HG02763 (cell line): ENCODE data around the gene ABR.
A peak's percentile ranks its signal among the peaks of the same experiment; 100 is the strongest.
"Not testable (repeated sequence)": the region's sequence is repeated elsewhere in the genome, so short reads cannot be mapped to it uniquely, and the experiment has no call there.

Source experiments
- ATAC-seq: cut with Tn5 transposase; IDR thresholded peaks from one replicate; pipeline ENCODE4 v1.9.1; 2021; ENCODE audit warnings: mild to moderate bottlenecking, moderate library complexity; ENCODE audit not compliant: unreplicated experiment

The ABR gene

GRCh38 chr17:1123393-1123831, 56.4 kb downstream of the ABR start:
- no peak for ATAC-seq

DNA sequence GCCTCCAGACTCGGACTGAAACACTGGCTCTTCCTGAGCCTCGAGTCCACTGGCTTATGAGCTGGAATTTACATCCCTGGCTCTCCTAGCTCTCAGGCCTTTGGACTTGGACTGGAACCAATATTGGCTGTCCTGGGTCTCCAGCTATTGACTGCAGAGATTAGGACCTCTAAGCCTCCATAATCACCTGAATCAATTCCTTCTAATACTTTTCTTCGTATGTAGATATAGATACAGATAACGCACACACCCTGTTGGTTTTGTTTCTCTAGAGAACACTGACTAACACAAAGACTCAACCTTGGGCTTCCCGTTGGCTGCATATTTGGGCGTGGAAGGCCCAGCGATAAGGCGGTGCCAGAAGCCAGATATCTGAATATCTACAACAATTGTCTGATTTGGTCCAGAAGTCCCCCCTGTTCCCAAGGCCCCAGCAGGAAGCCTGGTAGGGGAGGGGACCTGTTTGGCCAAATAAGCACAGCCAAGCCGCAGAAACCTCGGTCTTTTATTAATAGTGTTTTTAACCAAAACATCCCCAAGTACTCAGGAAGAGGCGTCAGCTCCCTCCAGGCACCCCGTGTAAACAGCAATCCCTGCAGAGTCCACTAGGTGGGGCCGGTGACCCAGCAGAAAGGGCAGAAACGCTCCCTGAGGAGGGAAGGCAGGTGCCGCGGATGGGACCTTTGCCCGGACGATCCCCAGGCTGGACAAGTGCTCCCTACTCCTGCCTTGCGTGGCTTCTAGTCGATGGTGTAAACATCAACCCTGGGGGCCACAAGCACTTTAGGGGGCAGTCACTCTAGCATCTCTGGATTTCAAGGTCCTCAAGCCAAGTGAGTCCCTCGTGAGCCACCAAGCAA, 57.0 kb downstream of the ABR start:
- no peak for ATAC-seq

- not testable (repeated sequence) for ATAC-seq
Measured at GRCh38 chr17:1121442-1121817, 58.4 kb downstream of the ABR start.

DNA sequence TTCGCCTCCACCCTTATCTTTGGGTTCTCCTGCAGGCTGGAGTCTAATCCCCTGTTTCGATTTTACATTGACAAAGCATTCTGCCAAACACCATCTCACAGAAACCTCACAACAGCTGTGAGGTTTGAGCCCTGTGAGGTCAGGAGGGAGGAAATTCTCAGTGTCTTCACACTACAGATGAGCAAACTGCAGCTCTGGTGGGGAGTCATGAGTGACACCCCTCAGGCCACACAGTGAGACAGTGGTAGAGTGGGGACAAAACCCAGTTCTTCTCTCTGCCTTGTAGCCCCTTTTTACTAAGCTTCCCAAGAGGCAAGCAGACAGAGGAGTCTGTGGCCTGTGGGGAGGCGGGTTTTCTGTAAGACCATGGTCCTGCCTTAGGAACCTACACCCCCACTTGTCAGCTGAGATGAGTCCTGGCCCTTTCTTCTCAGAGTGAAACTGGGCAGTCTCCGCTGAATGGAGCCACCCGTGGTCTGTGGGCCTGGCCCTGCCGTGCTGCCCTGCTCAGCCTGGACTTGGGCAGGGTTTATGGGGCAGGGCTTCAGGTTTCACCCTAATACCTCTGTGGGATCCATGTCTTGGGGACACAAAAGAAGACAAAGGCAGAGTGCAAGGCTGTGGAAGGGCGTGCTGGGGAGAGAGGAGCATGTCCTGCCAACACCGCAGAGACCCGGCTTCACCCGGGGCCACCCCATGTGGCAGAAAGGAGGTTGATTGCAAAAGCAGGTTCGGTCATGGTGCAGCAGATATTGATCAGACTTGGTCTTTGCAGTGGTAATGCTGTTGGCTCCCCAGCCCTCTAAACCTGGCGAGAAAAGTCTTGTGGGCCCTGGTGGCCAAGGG, 59.0 kb downstream of the ABR start:
- ATAC-seq = no peak

- ATAC-seq = no peak
Measured at GRCh38 chr17:1119924-1120323, 59.9 kb downstream of the ABR start.

GRCh38 chr17:1116602-1117001, 63.2 kb downstream of the ABR start:
- no peak for ATAC-seq

- ATAC-seq = no peak
Measured at GRCh38 chr17:1112875-1113274, 66.9 kb downstream of the ABR start.

DNA sequence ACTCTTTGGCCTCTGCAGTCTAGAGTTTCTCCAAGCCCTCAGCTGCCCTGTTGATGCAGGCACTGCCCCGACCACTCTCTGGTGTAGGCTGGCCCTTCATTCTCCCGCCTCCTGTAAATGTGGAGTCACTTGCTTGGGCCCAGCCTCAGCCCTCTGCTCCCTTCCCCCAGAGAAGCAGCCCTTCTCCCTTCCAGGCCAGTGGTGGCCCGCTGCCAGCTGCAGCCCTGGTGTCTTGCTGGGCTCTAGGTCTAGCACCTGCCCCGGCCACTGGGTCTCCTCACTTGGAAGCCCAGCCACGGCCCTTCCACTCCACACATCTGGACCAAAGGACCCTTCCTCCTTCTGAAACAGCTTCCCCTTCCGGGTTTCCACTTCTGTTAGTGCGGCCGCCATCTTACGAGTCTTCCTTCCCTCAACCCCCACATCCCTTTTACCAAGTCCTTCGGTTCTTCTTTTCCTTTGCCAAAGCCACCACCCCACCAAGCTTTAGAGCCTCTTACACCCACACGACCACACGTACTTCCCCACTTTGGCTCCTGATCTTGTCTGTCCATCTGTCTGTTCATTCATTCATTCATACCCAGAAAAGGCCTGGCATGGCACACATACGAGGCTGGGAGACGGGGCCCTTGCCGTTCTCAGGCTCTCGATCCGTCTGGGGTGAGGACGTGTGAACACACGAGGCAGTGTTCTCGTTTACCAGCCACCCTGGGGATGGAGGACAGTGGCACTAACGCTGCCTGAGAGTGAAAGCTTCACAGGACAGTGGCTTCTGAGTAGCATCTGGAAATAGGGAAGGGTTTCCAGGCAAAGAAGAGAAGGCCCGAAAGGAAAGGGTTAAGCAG, 68.0 kb downstream of the ABR start:
- no peak for ATAC-seq

- ATAC-seq = no peak
Measured at GRCh38 chr17:1110862-1111598, 68.8 kb downstream of the ABR start.

DNA sequence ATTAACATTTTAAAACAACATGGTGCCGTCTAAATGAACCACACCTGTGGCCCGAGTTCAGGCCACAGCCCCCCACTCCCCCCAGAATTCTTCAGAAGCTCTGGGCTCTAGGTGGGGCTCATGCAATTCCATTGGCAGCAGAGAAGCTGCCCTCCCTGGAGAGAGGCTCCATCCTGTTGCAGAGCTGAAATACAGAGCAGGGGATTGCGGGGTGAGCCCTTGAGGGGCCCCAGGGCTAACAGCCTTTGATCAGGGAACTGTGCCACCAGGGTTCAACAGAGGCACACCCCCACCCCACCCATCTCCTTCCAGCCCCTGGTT, 69.3 kb downstream of the ABR start:
- no peak for ATAC-seq

- ATAC-seq = peak; percentile 9
Measured at GRCh38 chr17:1109606-1110540, 69.9 kb downstream of the ABR start.

- peak; percentile 32 for ATAC-seq
Measured at GRCh38 chr17:1108765-1109605, 70.8 kb downstream of the ABR start.

GRCh38 chr17:1108478-1108764, 71.4 kb downstream of the ABR start:
- ATAC-seq = no peak

DNA sequence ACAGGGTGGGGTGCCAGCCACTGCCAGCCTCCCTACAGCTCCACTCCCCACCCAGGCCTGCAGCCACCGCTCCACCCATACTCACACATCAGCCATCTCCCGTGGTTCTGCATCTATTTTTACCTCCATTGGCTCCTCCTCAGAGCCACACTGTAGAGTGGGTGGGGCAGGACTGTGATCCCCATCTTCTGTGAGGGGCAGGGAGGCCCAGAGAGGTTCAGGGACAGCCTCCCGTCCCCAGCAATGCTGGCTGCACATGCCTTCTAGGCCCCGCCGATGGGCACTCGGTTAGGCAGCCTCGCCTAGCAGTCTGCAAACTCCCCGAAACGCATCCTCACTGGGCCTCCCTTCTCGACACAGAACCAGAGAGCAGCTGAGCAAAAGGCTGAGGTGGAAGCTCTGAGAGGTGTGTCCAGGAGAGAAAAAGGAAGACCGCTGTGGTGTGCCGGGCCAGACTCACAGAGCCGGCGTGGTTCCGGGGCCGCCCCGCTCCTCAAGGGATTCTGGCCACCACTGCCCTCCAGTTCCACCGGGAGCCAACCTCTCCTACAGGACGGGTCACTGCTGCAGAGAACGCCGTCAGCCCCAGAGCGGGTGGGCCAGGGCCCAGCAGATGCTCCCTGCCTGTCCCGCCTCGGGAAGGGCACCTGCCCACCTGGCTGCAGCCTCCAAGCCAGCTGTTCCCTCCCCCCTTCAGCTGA, 71.9 kb downstream of the ABR start:
- ATAC-seq = no peak

DNA sequence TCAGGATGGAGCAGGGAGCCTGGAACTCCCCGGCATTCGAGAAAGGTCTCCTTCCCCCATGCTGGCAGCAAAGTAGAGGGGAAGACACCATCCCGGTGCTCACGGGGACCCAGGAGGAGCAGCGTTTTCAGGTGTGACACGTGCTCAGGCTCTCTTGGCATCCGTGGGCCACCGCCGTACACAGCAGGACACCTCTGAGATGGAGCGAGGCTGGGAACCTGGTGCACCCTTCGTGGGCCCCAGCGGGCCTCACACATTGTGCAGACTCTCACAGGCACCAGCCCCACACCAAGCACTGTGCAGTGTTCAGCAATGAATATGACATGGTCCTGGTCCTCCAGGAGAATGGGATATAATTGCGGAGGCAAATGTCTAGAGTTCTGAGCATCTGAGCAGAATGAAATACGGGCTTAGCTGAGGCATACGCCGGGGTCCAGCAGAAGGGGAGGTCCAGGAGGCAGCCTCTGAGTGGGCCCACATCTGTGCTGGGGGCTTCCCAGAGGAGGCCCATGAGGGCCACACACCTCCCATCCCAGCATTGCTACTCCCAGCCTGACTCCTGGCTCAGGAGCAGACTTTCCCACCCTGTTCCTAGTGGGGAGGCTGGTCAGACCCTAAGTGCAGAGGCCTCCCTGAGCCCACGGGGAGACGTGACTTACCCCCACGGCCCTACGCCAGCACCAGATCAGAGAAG, 72.6 kb downstream of the ABR start:
- no peak for ATAC-seq

GRCh38 chr17:1104222-1104621, 75.6 kb downstream of the ABR start:
- no peak for ATAC-seq

DNA sequence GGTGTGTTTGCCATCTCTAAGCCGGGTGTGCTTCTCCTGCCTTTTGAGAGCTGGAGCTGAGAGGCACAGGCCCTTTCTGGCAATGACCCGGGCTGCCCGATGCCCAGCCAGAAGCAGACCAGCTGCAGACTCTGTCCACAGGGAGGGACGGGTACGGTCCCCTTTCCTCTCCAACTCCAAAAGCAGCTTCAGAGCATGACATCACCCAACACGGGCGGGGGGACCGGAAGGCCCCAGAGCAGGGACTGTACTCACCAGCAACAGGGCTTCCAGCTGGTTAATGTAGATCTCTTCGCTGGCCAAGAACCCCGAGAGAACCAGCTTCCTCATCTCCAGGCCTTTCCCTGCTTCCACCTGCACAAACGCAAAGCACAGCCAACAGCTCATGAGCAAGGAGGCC, 79.4 kb downstream of the ABR start:
- no peak for ATAC-seq

DNA sequence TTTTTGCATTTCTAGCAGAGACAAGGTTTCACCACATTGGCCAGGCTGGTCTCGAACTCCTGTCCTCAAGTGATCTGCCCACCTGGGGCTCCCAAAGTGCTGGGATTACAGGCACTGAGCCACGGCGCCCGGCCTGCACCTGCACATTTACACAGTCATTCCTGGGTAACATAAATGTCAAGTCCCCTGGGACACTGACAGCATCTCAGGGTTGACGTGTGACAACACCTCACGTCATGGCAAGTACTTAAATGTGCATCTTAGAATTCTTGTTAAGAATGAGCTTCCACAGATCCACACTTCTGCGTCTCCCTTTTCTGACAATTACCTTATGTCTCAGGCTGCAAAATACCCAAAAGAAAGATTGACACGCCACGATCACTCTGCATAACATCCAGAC, 80.5 kb downstream of the ABR start:
- no peak for ATAC-seq
